Dedifferentiated amniotic fluid mesenchymal stem cell (primary cell): ENCODE measurements around the gene ZNF516.
"Not testable (repeated sequence)": the region's sequence is repeated elsewhere in the genome, so short reads cannot be mapped to it uniquely, and the experiment has no call there.

ENCODE experiments used
- DNase-seq: peaks from one replicate; pipeline ENCODE4 v3.0.0-alpha.2; 2016; ENCODE audit errors: extremely low spot score

The ZNF516 gene, protein sequence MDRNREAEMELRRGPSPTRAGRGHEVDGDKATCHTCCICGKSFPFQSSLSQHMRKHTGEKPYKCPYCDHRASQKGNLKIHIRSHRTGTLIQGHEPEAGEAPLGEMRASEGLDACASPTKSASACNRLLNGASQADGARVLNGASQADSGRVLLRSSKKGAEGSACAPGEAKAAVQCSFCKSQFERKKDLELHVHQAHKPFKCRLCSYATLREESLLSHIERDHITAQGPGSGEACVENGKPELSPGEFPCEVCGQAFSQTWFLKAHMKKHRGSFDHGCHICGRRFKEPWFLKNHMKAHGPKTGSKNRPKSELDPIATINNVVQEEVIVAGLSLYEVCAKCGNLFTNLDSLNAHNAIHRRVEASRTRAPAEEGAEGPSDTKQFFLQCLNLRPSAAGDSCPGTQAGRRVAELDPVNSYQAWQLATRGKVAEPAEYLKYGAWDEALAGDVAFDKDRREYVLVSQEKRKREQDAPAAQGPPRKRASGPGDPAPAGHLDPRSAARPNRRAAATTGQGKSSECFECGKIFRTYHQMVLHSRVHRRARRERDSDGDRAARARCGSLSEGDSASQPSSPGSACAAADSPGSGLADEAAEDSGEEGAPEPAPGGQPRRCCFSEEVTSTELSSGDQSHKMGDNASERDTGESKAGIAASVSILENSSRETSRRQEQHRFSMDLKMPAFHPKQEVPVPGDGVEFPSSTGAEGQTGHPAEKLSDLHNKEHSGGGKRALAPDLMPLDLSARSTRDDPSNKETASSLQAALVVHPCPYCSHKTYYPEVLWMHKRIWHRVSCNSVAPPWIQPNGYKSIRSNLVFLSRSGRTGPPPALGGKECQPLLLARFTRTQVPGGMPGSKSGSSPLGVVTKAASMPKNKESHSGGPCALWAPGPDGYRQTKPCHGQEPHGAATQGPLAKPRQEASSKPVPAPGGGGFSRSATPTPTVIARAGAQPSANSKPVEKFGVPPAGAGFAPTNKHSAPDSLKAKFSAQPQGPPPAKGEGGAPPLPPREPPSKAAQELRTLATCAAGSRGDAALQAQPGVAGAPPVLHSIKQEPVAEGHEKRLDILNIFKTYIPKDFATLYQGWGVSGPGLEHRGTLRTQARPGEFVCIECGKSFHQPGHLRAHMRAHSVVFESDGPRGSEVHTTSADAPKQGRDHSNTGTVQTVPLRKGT

DNA sequence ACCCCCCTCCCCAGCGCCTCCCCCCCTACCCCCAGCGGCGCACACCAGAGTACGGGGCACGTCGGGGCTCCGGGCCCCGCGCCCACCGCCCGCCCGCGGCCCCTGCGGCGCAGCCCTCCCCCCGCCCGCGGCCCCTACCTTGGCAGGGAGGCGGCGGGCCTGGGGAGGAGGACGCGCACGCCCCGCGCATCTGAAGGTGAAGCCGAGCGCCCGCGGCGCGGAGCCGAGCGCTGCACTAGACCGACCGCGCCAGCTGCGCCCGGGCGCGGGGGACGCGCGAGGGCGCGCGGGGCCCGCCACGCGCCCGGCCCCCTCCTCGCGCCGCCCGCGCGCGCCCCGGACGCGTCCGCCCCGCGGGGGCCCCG, at the start of gene ZNF516:
Gene ZNF516 (minus strand): TSS at position 237 of the 365 bp plus-strand sequence. CDS start 52,188 bp downstream, outside the sequence.
- no peak for DNase-seq

DNA sequence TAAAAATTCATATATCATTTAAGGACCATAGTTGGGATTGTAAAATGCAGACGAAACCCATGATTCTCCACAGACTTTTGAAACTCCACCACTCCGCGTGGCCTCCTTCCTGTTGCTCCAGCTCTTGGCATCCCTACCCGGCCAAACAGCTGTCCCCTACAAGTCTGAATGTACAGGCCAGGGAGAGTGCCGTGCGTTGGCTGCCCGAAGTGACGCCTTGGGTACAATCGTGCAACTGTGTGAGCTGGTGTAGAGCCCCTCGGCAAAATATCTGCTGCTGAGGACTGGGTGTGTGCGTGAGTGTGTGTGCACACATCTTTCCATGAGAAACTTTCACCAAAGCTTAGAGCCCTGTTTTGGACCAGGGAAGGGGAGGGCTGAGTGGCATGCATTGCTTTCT, 43.8 kb upstream of the ZNF516 start:
- DNase-seq = no peak

DNA sequence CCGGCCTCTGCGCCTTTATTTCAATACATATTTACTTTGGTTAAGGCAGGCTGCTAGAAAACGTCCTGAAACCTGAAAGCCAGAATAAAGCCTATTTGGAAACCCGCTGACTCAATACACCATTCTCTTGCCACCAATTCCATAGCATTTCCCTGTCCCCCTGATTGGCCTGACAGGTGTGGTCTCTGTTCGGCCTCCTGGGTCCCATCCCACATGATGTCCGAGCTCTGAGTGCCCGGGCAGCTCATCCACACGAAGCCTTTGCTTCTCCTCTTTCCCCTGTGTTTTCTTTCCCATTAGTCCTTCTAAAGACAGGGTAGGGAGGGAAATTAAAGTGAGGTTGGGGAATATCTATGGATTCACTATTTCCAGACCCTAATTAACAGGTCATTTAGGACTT, 42.6 kb upstream of the ZNF516 start:
- DNase-seq = no peak

DNA sequence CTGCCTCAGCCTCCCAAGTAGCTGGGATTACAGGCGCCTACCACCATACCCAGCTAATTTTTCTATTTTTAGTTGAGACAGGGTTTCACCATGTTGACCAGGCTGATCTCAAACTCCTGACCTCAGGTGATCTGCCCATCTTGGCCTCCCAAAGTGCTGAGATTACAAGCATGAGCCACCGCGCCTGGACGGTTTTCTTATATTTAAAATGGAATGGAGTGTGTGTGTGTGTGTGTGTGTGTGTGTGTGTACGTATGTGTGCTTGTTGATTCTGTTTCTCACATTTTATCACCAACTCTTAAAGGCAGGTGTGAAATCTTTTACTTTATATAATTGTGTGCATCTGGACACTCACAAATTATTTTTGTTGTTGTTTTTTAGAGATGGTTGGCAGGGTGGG, 41.6 kb upstream of the ZNF516 start:
- DNase-seq = not testable (repeated sequence)

DNA sequence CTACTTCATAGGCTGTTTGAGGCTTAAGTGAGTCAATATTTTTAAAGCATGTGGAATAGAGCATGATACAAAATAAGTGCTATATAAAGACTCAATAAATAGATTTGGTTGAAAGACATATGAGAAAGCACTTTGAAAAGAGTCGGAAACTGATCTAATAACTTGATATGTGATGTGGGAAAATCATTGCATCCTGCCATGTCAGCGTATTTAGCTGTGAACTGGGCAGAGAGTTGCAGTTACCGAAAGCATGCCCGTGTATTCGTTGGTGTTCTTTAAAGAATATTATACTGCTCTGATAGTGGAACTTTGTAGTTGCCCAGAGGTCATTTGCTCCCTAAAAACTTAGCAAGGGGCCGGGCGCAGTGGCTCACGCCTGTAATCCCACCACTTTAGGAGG, 37.8 kb upstream of the ZNF516 start:
- no peak for DNase-seq

DNA sequence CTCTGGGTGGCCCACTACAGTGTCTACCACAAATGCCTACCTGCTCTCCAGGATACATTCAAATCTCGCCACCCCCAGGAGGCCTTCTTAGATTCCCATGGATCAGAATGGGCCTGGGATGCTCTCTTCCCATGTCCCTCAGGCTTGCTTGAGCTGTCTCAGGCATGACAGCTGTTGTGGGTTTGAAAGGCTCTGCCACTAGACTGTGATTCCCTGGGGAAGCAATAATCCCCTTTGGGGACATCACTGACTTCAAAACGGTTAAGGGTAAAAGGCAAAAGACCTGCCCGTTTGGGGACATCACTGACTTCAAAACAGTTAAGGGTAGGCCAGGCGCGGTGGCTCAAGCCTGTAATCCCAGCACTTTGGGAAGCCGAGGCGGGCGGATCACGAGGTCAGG, 35.8 kb upstream of the ZNF516 start:
- DNase-seq = no peak

DNA sequence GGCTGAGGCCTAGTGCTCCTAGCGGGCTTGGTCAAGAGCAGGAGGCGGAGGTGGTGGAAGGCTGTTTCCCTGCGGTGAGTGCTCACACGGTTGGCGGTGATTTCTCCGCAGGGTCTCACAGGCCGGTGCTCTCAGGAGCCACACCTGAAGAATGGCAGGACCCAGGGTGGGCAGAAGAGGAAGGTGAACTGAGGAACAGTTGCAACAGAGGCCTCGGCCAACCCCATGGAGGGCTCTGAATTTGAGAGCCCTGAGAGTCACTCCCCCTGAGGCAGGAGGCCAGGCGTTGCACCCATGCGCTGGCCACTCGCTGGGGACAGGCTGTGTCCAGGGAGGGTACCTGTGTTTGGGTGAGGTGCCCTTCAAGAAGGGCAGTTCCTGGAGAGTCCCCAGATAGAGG, 35.3 kb upstream of the ZNF516 start:
- DNase-seq = no peak

DNA sequence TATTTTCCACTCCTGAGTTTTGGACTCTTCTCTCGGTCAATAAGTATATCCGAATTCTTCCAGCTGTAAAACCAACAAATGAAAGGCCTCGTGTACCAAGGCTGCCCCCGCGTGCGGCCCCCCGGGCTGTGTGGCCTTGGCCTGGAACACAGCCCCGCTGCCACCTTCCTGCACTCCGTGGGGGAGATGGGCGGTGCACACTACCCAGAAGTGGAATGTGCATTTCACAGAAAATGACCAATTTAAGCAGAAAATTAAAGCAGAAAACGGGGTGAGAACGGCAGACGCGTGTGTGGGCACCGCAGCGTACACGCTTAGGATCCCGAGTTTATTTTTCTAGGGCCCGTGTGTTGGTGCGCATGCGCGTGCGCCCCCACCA, 34.4 kb upstream of the ZNF516 start:
- DNase-seq = no peak

DNA sequence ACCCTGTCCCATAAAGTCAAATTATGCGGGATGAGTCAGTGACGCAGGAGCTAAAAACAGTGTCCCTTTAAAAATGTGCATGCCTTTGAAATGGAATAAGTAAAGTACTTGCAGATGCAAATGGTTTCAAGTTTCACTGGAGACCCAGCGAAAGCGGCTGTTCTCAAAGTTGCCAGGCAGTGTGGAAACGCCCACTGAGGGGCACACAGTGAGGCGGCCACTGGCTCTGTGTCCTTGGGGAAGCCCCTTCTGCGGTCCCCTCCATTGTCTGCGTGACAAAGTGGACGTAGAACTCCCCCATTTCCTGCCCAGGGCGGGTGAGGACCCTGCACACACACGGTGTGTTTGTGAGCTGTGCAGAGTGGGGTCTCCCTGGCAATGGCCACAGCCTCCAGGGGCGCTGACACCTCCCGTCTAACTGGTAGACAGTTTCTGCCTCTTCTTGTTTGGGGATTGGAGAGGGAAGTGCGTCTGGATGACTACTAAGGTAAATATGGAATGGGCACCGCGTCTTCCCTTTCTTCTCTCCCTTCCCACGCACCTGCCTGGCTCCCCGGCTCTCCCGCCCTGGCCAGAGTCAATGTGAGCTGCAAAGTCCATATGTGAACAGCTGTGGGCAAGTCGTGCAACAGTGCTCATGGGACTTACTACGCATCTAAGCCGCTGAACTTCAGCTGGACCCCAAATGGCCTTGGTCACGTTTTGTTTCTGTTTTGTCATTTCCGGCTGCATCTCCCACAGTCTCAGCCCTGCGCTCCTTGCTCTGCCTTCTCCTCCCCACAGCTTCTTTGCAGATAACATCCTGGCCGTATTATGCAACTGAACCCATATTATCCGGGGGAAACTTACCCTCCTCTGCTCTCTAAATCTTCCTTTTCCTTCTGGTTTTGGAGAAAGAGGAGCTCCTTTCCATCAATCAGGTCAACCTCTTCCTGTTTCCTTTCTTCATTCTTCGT, 33.7 kb upstream of the ZNF516 start:
- DNase-seq = peak; percentile 73

DNA sequence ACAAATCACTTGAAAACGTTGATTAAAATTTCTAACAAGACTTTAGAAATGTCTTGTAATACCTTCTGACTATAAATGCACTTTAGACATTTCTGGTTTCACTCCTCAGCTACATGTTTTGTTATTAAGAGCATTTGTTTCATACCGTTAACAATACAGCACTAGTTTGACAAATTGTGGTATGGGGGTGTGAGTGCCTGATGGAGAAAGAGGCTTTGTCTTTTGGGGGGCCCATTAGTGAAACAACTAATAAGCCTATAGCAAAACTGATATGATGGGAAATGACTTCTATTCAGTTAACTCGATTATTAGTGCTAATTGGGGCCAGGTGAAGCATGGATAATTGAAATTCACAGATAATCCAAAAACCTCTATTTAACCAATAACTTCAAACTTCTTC, 30.9 kb upstream of the ZNF516 start:
- no peak for DNase-seq

DNA sequence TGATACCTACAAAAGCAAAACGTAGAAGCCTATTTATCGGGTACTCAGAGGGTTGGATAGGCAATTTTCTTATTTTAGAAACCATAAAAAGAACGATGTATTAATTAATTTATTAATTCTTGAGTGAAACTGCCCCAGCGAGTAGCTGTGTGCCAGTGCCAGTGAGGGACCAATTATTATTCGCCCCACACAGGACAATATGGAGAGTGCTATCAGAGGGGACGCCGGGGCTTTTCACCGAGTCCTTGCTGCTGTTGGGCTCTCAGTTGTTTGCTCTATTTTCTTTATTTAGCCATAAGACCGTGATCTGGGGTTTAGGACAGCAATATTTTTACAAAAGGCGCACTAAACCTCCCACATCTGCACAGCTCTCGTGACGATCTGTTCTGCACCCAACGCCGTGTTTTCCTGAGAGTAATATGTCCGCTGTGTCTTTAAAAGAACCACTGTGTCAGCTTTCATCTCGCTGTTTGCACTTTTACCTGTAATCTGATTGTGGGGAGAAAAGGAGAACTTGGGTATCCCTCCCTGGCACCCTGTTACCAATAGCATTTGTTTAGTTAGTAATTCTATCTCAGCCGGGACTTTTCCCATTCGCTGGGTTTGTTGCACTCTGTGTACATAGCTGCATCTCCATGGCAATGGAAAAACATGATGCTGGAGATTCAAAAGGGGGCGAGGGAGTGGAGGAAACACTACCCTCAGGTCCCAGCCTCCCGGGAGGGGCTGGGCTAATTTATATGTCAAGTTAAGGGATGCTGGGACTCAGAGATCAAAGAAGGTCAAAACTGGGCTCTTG, 30.1 kb upstream of the ZNF516 start:
- peak; percentile 83 for DNase-seq

DNA sequence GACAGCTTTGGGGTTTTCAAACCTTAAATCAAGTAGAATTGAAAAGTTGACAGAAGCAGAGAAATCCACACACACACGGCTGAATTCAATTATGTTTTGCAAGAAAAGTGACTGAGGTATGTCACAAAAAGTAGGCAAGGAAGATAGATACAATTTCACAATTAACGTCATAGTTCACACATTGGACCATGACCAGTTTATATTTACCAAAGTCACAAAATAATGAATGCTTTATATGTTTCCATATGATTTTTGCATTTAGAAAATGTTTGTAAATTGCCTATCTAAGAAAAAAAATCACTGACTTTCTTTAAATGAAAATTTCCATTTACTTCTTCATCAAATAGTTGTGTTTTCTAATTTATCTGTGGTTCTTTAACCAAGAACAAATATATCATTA, 29.4 kb upstream of the ZNF516 start:
- no peak for DNase-seq

DNA sequence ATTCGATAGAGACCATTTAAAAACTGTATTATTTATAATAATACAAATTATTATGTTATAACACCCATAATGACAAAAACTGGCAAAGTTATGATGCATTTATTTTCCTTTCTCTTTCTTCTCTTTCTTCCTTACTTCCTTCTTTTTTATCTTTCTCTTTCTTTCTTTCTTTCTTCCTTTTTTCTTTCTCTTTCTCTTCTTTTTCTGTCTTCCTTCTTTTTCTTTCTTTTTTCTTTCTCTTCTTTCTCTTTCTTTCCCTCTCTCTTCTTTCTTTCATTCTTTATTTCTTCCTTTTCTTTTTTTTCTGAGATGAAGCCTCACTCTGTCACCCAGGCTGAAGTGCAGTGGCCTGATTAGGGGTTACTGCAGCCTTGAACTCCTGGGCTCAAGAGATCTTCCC, 27.5 kb upstream of the ZNF516 start:
- DNase-seq = no peak

DNA sequence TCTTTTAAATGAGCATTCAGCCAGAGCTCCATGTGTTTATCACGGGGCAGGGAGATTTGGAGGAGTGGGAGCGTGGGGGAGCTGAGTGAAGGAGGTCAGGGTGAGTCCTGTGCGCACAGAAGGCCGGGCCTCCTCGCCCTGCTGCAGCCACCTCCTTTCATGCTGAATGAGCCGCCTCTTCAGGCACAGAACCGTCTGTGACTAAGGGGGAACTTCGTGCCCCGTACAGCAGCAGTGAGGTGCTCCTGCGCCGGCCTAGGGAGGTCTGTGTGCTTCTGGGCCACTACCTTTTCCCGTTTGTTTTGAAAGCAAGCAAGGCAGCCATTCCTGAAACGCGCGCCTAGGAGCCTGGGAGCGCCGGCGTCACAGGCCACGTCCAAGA, 27.1 kb upstream of the ZNF516 start:
- no peak for DNase-seq

DNA sequence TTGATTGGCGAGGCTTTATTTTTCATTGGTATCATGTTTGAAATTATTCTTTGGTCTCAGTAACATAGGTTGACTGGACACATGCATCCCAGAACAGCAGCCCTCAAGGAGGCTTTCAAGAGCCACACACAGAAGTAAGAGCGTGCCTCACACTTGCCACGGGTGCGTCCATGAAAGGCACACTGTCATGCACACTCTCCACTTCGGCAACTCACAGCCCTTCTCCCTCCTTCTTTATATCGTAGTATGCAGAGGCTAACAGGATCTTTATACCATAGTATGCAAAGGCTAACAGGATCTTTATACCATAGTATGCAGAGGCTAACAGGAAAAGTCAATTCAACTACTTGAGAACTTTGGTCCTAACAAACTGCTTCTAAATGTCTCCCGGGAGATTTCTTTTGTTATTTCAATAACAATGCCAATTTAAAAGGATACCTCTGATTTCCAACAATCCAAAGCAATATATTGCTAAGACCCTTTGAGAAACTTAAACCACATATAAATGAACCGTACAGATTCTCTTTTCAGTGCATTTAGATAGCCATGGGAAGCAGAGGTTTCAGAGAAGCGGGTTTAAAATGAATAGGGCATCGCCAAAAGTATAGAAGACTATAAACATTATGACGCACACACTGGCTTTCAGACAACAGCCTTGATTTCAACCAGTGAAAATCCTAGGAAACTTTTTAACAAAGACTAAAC, 26.5 kb upstream of the ZNF516 start:
- no peak for DNase-seq

DNA sequence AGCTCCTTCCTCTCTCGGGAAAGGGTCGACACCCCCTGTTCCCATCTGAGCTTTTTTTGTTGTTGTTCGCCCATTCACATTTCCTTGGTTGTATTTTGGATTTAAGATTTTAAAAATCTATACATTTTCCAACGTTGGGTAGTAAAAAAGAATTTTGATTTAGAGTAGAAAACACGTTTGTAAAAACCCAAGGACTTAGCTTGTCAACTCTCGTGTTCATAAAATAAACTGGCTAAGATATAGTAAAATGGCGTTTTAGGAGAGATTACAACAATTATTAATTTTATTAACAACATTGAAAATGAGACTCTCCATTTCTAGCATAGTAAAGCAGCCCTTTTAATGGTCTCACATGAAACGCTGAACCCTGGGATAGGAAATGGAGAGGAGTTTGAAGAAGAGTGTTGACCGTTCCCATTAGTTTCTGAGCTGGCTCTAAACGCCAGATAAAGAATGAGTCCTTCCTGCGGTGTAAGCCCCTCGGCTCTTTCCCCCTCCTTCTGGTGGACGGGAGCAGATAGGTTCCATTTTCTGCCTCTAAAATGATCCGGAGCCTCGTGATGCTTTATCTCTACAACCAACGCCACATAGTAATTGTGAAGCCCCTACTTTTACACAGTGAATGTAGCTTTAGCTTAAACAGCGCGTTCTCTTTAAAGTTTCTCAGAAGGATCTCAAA, 24.0 kb upstream of the ZNF516 start:
- no peak for DNase-seq

DNA sequence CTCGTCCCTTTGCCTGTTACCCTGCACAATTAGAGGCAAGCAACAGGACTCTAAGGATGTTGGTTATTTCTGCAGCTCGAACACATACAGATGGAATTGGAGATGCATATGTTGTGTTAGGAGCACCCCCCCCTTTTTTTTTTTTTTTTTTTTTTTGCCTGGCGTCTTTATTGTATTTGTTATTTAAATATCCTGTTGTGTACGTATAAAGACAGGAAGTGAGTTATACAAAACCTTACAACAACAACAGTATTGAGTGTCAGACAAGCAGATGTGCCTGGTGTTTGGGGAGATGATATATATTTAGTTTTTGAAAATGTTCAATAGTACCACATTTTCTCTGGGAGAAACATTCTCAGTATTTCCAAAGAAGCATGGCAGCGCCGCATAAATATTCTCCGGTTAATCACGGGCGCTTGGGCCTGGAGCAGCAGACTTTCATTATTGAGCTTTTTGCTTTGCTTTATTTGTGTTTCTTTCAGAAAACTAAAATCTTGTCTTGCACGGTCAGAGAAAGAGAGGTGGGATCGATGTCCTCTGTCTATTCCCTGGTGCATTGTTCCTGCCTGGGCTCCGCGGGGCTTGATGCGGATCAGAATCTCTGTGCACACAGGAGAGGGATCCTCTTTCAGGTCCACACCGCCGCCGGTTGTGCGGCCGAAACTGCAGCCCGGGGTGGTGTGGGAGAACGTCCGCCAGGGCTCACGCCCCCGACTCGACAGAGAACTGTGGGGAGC, 23.2 kb upstream of the ZNF516 start:
- no peak for DNase-seq

DNA sequence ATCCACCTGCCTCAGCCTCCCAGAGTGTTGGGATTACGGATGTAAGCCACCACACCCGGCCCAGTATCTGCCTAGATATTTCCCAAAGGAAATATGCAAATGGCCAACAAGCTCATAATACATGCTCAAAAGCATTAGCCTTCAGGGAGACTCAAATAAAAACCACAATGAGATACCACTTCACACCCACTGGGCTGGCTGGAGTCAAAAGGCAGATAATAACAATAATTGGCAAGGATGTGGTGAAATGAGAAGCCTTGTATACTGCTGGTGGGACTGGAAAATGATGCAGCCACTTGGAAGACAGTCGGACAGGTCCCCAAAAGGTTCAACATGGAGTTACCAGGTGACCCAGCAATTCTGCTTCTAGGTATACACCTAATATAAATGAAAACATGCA, 20.5 kb upstream of the ZNF516 start:
- no peak for DNase-seq

DNA sequence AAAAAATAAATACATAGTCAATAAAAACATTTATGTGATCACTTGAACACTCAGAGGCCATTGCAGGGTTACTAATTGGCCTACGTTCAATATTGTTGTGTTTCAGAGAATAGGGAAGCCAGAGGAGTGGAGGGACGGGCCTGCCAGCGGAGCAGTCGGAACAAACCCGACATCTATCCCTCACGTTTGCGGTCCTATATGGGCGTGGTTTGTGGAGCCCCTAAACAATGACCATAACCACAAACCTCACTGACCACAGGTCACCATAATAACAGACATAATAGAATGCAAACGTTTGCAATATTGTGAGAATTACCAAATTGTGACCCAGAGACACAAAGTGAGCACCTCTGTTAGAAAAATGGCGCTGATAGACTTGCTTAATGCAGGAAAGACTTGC, 19.5 kb upstream of the ZNF516 start:
- DNase-seq = no peak
